HepG2 (cell line): ENCODE measurements around the gene DHX8. TPM values are rescaled to one million over a fixed set of nuclear protein-coding genes. Genes with fewer than 3 reads are reported as not detected.

Source experiments
- ATAC-seq: fragments of 200-7000 bp; cut with Tn5 transposase; 3 replicates; pipeline ENCODE4 v1.9.1; 2020; ENCODE audit warnings: mild to moderate bottlenecking, moderate library complexity
- BruUV-seq: library from RNA; stranded (reverse); fragments of 400-500 nt; replicated peaks from 2 replicates; lab custom pipeline; 2021; lab: Mats Ljungman, UMichigan
- CTCF ChIA-PET: fragments of 300-600 bp; formaldehyde crosslinking; extraction: SDS; loops from one replicate; lab custom pipeline; 2021; ENCODE audit warnings: low total read pairs, inconsistent platforms, low intra/inter-chr PET ratio; lab: Yijun Ruan, JAX
- POLR2A ChIA-PET: fragments of 350-600 bp; sonication (Branson Sonifier 250); formaldehyde crosslinking; loops from one replicate; lab custom pipeline; 2020; ENCODE audit warnings: antibody characterized with exemption, inconsistent platforms; lab: Yijun Ruan, JAX
- DNase-seq: peaks from one replicate; pipeline ENCODE4 v3.0.0-alpha.2; 2015; ENCODE audit warnings: low spot score
- FAIRE-seq: peaks from 3 replicates; lab custom pipeline; 2011; peaks lifted over from hg19 to GRCh38; lab: Jason Lieb, UNC
- H2AFZ ChIP-seq: one replicate; pipeline ENCODE4 v1.6.1; 2011; ENCODE audit warnings: low read length, inconsistent platforms
- H3K27ac ChIP-seq: fragments of 300-600 bp; 3 replicates; pipeline ENCODE4 v1.8.0; 2011; ENCODE audit warnings: mixed run types, mild to moderate bottlenecking, mixed read lengths, low read length, inconsistent platforms; ENCODE audit not compliant: insufficient read depth; ENCODE audit errors: extremely low read length
- H3K27me3 ChIP-seq, 2 experiments: fragments of 200-600 bp in 1 of 2; 2 replicates in 1 of 2; 3 replicates in 1 of 2; pipeline versions ENCODE4 v1.6.0 to v1.8.0; 2011; ENCODE audit warnings: low read length in 2 of 2, mild to moderate bottlenecking in 2 of 2, moderate library complexity in 2 of 2, inconsistent platforms in 1 of 2; ENCODE audit not compliant: insufficient read depth in 2 of 2, control insufficient read depth in 1 of 2
- H3K36me3 ChIP-seq, 2 experiments: fragments of 200-600 bp in 1 of 2; replicated peaks in 1 of 2; 2 replicates in 1 of 2; 3 replicates in 1 of 2; pipeline versions ENCODE4 v1.5.1 to v1.8.0; 2011; ENCODE audit warnings: low read length in 2 of 2, inconsistent platforms in 1 of 2; ENCODE audit not compliant: insufficient read depth in 2 of 2, control insufficient read depth in 1 of 2
- H3K4me1 ChIP-seq: 2 replicates; pipeline ENCODE4 v1.5.1; 2012; ENCODE audit warnings: low read length, inconsistent platforms; ENCODE audit not compliant: insufficient read depth
- H3K4me2 ChIP-seq: 2 replicates; pipeline ENCODE4 v1.6.0; 2011; ENCODE audit warnings: low read depth, low read length, inconsistent platforms
- H3K4me3 ChIP-seq, 3 experiments: fragments of 200-600 bp in 1 of 3; sonication (generic), shearing (Covaris generic) in 1 of 3; replicated peaks in 1 of 3; 2 replicates each; pipeline ENCODE4 v1.5.1; 2011 to 2016; ENCODE audit warnings: low read length in 3 of 3, inconsistent platforms in 2 of 3, low read depth in 2 of 3, mild to moderate bottlenecking in 2 of 3, control low read depth in 1 of 3, mixed read lengths in 1 of 3; ENCODE audit not compliant: insufficient read depth in 1 of 3
- H3K79me2 ChIP-seq: one replicate; pipeline ENCODE4 v1.6.1; 2011; ENCODE audit warnings: low read length, inconsistent platforms; ENCODE audit not compliant: insufficient read depth
- H3K9ac ChIP-seq: 2 replicates; pipeline ENCODE4 v1.6.0; 2011; ENCODE audit warnings: mild to moderate bottlenecking, low read depth, low read length, inconsistent platforms; ENCODE audit not compliant: insufficient read depth
- H3K9me3 ChIP-seq: 2 replicates; pipeline ENCODE4 v1.5.1; 2012; ENCODE audit warnings: mild to moderate bottlenecking, low read length
- H4K20me1 ChIP-seq: 2 replicates; pipeline ENCODE4 v1.6.0; 2011; ENCODE audit warnings: inconsistent platforms, mild to moderate bottlenecking, low read length, moderate library complexity; ENCODE audit not compliant: insufficient read depth
- BRD4 ChIP-seq: sonication (generic); formaldehyde crosslinking; IDR thresholded peaks from 2 replicates; pipeline ENCODE4 v1.4.0; 2020; ENCODE audit warnings: missing genetic modification reagents
- NFE2L1 ChIP-seq: sonication (generic); formaldehyde crosslinking; IDR thresholded peaks from 2 replicates; pipeline ENCODE4 v1.4.0; 2020; ENCODE audit warnings: missing genetic modification reagents, mild to moderate bottlenecking, borderline replicate concordance
- NRL ChIP-seq: sonication (generic); formaldehyde crosslinking; IDR thresholded peaks from 2 replicates; pipeline ENCODE4 v1.5.0; 2020; ENCODE audit warnings: missing genetic modification reagents, mild to moderate bottlenecking, moderate library complexity, borderline replicate concordance
- ZNF331 ChIP-seq: sonication (generic); formaldehyde crosslinking; IDR thresholded peaks from 2 replicates; pipeline ENCODE4 v1.4.0; 2020; ENCODE audit warnings: missing genetic modification reagents
- ZNF441 ChIP-seq: sonication (generic); formaldehyde crosslinking; IDR thresholded peaks from 2 replicates; pipeline ENCODE4 v1.7.0; 2021; ENCODE audit warnings: missing genetic modification reagents, borderline replicate concordance
- ZNF770 ChIP-seq: sonication (generic); formaldehyde crosslinking; IDR thresholded peaks from 2 replicates; pipeline ENCODE4 v1.5.0; 2020; ENCODE audit warnings: mild to moderate bottlenecking, missing genetic modification reagents
- ZNF792 ChIP-seq: IDR thresholded peaks from 2 replicates; pipeline ENCODE4 v1.6.1; 2016
- WGBS: methylation state at CpG from one replicate; pipeline ENCODE4 v1.1.6; 2017; ENCODE audit warnings: low lambda C conversion rate; 5-methylcytosine and 5-hydroxymethylcytosine counted together
- in situ Hi-C: cut with HindIII; loops from 2 replicates; pipeline ENCODE4 v1.10.0; 2017; ENCODE audit warnings: low pct_unique_long_range_greater_than_20kb; ENCODE audit not compliant: extremely low pct_ligation_motif_present
- intact Hi-C: fragments of 100-400 bp; cut with micrococcal nuclease; formaldehyde crosslinking; loops from one replicate; pipeline ENCODE4 v1.10.0; 2022; ENCODE audit not compliant: unreplicated experiment
- polyA plus RNA-seq, 8 experiments: library from polyadenylated mRNA; depleted of rRNA in 3 of 8; stranded (reverse) in 7 of 8; unstranded in 1 of 8; fragments of >200 nt; fragmentation: Illumina TruSeq in 4 of 8; extraction: Trizol in 4 of 8; gene quantifications; 2 replicates each; pipeline versions ENCODE4 v1.2.1 to v1.2.3, GENCODE V29; 2011 to 2016; ENCODE audit warnings: low read depth in 4 of 8, missing spikeins in 1 of 8, mixed read lengths in 1 of 8; ENCODE audit not compliant: insufficient read depth in 1 of 8
- total RNA-seq, 5 experiments: library from RNA; depleted of rRNA; stranded (reverse); fragments of >200 nt; fragmentation: Illumina TruSeq; extraction: Trizol; gene quantifications; 2 replicates each; pipeline ENCODE4 v1.2.3, GENCODE V29; 2016; ENCODE audit warnings: low read depth in 1 of 5
- TF ChIP-seq, protein P1 (sequence below): sonication (generic); formaldehyde crosslinking; IDR thresholded peaks from 2 replicates; pipeline ENCODE4 v1.4.0; 2020; ENCODE audit warnings: missing genetic modification reagents, borderline replicate concordance

Gene DHX8
- total and polyA plus RNA-seq, 2 of the 13 experiments (the other 11 are each of a cell fraction or from before 2014, with no cell fraction given), result 24.8 to 48.9 TPM

DNA sequence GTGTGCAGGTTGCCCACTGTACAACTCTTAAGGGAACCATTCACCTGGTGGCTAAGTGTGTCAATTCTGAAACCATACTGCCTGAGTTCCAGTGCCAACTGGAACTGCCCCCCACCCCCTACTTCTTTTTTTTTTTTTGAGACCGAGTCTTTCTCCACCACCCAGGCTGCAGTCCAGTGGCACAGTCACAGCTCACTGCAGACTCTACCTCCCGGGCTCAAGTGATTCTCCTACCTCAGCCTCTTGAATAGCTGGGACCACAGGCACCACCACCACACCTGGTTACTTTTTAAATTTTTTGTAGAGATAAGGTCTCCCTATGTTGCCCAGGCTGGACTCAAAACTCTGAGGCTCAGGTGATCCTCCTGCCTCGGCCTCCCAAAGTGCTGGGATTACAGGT, 40.4 kb upstream of the DHX8 start:
- Histone ChIP-seq H3K79me2 (no peaks in the 10 kb centered on the region), H3K4me2 (no peak overlapping the region), H4K20me1 (no peaks in the 10 kb centered on the region), H3K9me3 (no peaks in the 10 kb centered on the region), H3K36me3 (no peaks in the 10 kb centered on the region), H3K9ac (no peak overlapping the region), H3K27me3 (no peaks in the 10 kb centered on the region), H2AFZ (no peak overlapping the region), H3K4me3 (no peak overlapping the region), H3K27ac (no peak overlapping the region), H3K4me1 (peaks cover 45% of the 10 kb centered on the region)
- TF ChIP-seq ZNF441 (CRISPR knock-in tag) (no peak), ZNF331 (CRISPR knock-in tag) (no peak), ZNF792 (no peak), NRL (no peak), ZNF770 (CRISPR knock-in tag) (peak; percentile 41; the same call in 1 of the 2 replicates), NFE2L1 (CRISPR knock-in tag) (no peak), BRD4 (no peak)
- TF ChIP-seq, protein P1, sequence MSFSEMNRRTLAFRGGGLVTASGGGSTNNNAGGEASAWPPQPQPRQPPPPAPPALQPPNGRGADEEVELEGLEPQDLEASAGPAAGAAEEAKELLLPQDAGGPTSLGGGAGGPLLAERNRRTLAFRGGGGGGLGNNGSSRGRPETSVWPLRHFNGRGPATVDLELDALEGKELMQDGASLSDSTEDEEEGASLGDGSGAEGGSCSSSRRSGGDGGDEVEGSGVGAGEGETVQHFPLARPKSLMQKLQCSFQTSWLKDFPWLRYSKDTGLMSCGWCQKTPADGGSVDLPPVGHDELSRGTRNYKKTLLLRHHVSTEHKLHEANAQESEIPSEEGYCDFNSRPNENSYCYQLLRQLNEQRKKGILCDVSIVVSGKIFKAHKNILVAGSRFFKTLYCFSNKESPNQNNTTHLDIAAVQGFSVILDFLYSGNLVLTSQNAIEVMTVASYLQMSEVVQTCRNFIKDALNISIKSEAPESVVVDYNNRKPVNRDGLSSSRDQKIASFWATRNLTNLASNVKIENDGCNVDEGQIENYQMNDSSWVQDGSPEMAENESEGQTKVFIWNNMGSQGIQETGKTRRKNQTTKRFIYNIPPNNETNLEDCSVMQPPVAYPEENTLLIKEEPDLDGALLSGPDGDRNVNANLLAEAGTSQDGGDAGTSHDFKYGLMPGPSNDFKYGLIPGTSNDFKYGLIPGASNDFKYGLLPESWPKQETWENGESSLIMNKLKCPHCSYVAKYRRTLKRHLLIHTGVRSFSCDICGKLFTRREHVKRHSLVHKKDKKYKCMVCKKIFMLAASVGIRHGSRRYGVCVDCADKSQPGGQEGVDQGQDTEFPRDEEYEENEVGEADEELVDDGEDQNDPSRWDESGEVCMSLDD, result no peak
- in situ Hi-C loops (no loop called here), intact Hi-C loops (no loop called here)
- ChIA-PET CTCF (no interaction called here), POLR2A (interaction anchor here (0.9 to 1.7 kb wide), 2 partner anchors 13 to 45 kb away, joined by 3 to 6 read pairs; partner anchors contain the start of gene ARL4D)
- ATAC-seq (no peak), DNase-seq (no peak), FAIRE-seq (no peak)
- no TSS peak for BruUV-seq
- WGBS, result 90% methylated on average over 3 of the region's 3 CpGs
